ENCODE measurements around the gene TRIM38.
A peak's percentile ranks its signal among the peaks of the same experiment; 100 is the strongest.
"Not testable (repeated sequence)": the region's sequence is repeated elsewhere in the genome, so short reads cannot be mapped to it uniquely, and the experiment has no call there.

TRIM38 gene

GRCh38 chr6:25928562-25929324 is 33.9 kb upstream of the TRIM38 start:
- no peak overlapping the region for H3K27ac Mint-ChIP-seq (ENCODE audit: low read depth)
- H3K4me3 Mint-ChIP-seq = no peak overlapping the region
- DNase-seq (ENCODE audit: low spot score in 2 of 2) (no peak), ATAC-seq (replicated peaks; ENCODE audit: extremely low read depth, poor library complexity, severe bottlenecking) (no peak)
- H3K9me3 Mint-ChIP-seq = no peaks in the 10 kb centered on the region
- peaks cover 29% of the 10 kb centered on the region for H3K27me3 Mint-ChIP-seq
- H3K36me3 Mint-ChIP-seq (ENCODE audit: insufficient read depth) = no peaks in the 10 kb centered on the region
- no peaks in the 10 kb centered on the region for H3K4me1 Mint-ChIP-seq

- not testable (repeated sequence) for H3K36me3 Mint-ChIP-seq (ENCODE audit: insufficient read depth); H3K9me3 Mint-ChIP-seq; H3K4me1 Mint-ChIP-seq; H3K4me3 Mint-ChIP-seq; DNase-seq (ENCODE audit: low spot score in 2 of 2); H3K27ac Mint-ChIP-seq (ENCODE audit: low read depth); ATAC-seq (replicated peaks; ENCODE audit: extremely low read depth, poor library complexity, severe bottlenecking)
- peaks cover 39% of the 10 kb centered on the region for H3K27me3 Mint-ChIP-seq
These were observed 32.8 kb upstream of the TRIM38 start for GRCh38 chr6:25929785-25930184.

- Mint-ChIP-seq H3K9me3 (no peaks in the 10 kb centered on the region), H3K4me3 (no peak within 1 kb of the TSS), H3K27me3 (peaks cover 39% of the 10 kb centered on the region), H3K4me1 (no peaks in the 10 kb centered on the region), H3K36me3 (ENCODE audit: insufficient read depth) (no peaks in the 10 kb centered on the region), H3K27ac (ENCODE audit: low read depth) (no peak within 1 kb of the TSS)
- DNase-seq (ENCODE audit: low spot score in 2 of 2) = no peak
- ATAC-seq (replicated peaks; ENCODE audit: extremely low read depth, poor library complexity, severe bottlenecking) = no peak
These were observed 31.8 kb upstream of the TRIM38 start, which contains the start of gene SLC17A2 for GRCh38 chr6:25930532-25931410. TSS of gene SLC17A2 (minus strand) at chr6:25930691. CDS start at chr6:25925796, 4,895 bp downstream.

- Mint-ChIP-seq H3K27me3 (peaks cover 45% of the 10 kb centered on the region), H3K27ac (ENCODE audit: low read depth) (no peak overlapping the region), H3K4me3 (no peak overlapping the region), H3K9me3 (no peaks in the 10 kb centered on the region), H3K36me3 (ENCODE audit: insufficient read depth) (no peaks in the 10 kb centered on the region), H3K4me1 (no peaks in the 10 kb centered on the region)
- ATAC-seq (replicated peaks; ENCODE audit: extremely low read depth, poor library complexity, severe bottlenecking) (no peak), DNase-seq (ENCODE audit: low spot score in 2 of 2) (no peak)
These were observed 31.2 kb upstream of the TRIM38 start for GRCh38 chr6:25931411-25931709.

- H3K36me3 Mint-ChIP-seq (ENCODE audit: insufficient read depth) = no peaks in the 10 kb centered on the region
- no peak overlapping the region for H3K27ac Mint-ChIP-seq (ENCODE audit: low read depth)
- no peak for DNase-seq (ENCODE audit: low spot score in 2 of 2)
- ATAC-seq (replicated peaks; ENCODE audit: extremely low read depth, poor library complexity, severe bottlenecking) = no peak
- peaks cover 60% of the 10 kb centered on the region for H3K27me3 Mint-ChIP-seq
- H3K4me1 Mint-ChIP-seq = no peaks in the 10 kb centered on the region
- no peak overlapping the region for H3K4me3 Mint-ChIP-seq
- no peaks in the 10 kb centered on the region for H3K9me3 Mint-ChIP-seq
These were observed 28.4 kb upstream of the TRIM38 start for GRCh38 chr6:25934156-25934555.

- no peak for ATAC-seq (replicated peaks; ENCODE audit: extremely low read depth, poor library complexity, severe bottlenecking)
- Mint-ChIP-seq H3K27ac (ENCODE audit: low read depth) (no peak overlapping the region), H3K9me3 (no peaks in the 10 kb centered on the region), H3K36me3 (ENCODE audit: insufficient read depth) (no peaks in the 10 kb centered on the region), H3K4me1 (no peaks in the 10 kb centered on the region), H3K4me3 (no peak overlapping the region), H3K27me3 (peaks cover 59% of the 10 kb centered on the region)
- DNase-seq (ENCODE audit: low spot score in 2 of 2) = no peak
These were observed 27.8 kb upstream of the TRIM38 start for GRCh38 chr6:25934735-25935313.

- no peak for ATAC-seq (replicated peaks; ENCODE audit: extremely low read depth, poor library complexity, severe bottlenecking)
- no peak overlapping the region for H3K27ac Mint-ChIP-seq (ENCODE audit: low read depth)
- no peaks in the 10 kb centered on the region for H3K36me3 Mint-ChIP-seq (ENCODE audit: insufficient read depth)
- H3K27me3 Mint-ChIP-seq = peaks cover 50% of the 10 kb centered on the region
- H3K4me3 Mint-ChIP-seq = no peak overlapping the region
- H3K9me3 Mint-ChIP-seq = no peaks in the 10 kb centered on the region
- no peak for DNase-seq (ENCODE audit: low spot score in 2 of 2)
- no peaks in the 10 kb centered on the region for H3K4me1 Mint-ChIP-seq
These were observed 26.6 kb upstream of the TRIM38 start for GRCh38 chr6:25935953-25936352.

- H3K4me3 Mint-ChIP-seq = no peak overlapping the region
- no peaks in the 10 kb centered on the region for H3K4me1 Mint-ChIP-seq
- H3K27ac Mint-ChIP-seq (ENCODE audit: low read depth) = no peak overlapping the region
- no peaks in the 10 kb centered on the region for H3K36me3 Mint-ChIP-seq (ENCODE audit: insufficient read depth)
- no peaks in the 10 kb centered on the region for H3K9me3 Mint-ChIP-seq
- peaks cover 29% of the 10 kb centered on the region for H3K27me3 Mint-ChIP-seq
- DNase-seq (ENCODE audit: low spot score in 2 of 2) (no peak), ATAC-seq (replicated peaks; ENCODE audit: extremely low read depth, poor library complexity, severe bottlenecking) (no peak)
These were observed 23.0 kb upstream of the TRIM38 start for GRCh38 chr6:25939593-25939992.

GRCh38 chr6:25942561-25943147 is 19.9 kb upstream of the TRIM38 start:
- Mint-ChIP-seq H3K9me3 (no peaks in the 10 kb centered on the region), H3K4me3 (no peak overlapping the region)
- no peak for DNase-seq (ENCODE audit: low spot score in 2 of 2)

GRCh38 chr6:25943887-25944286 is 18.7 kb upstream of the TRIM38 start:
- DNase-seq (ENCODE audit: low spot score in 2 of 2) = no peak
- no peaks in the 10 kb centered on the region for H3K9me3 Mint-ChIP-seq
- H3K36me3 Mint-ChIP-seq (ENCODE audit: insufficient read depth) = peaks cover 1% of the 10 kb centered on the region
- peaks cover 13% of the 10 kb centered on the region for H3K27me3 Mint-ChIP-seq
- ATAC-seq (replicated peaks; ENCODE audit: extremely low read depth, poor library complexity, severe bottlenecking) = no peak
- H3K27ac Mint-ChIP-seq (ENCODE audit: low read depth) = no peak overlapping the region
- H3K4me3 Mint-ChIP-seq = no peak overlapping the region
- peaks cover 11% of the 10 kb centered on the region for H3K4me1 Mint-ChIP-seq

More at GRCh38 chr6:25942561-25943147, 19.9 kb upstream of the TRIM38 start:
- Mint-ChIP-seq H3K36me3 (ENCODE audit: insufficient read depth) (no peaks in the 10 kb centered on the region), H3K4me1 (peaks cover 11% of the 10 kb centered on the region), H3K27ac (ENCODE audit: low read depth) (no peak overlapping the region), H3K27me3 (peaks cover 19% of the 10 kb centered on the region)
- no peak for ATAC-seq (replicated peaks; ENCODE audit: extremely low read depth, poor library complexity, severe bottlenecking)

- H3K9me3 Mint-ChIP-seq = no peaks in the 10 kb centered on the region
- no peak overlapping the region for H3K27ac Mint-ChIP-seq (ENCODE audit: low read depth)
- H3K27me3 Mint-ChIP-seq = peaks cover 10% of the 10 kb centered on the region
- H3K36me3 Mint-ChIP-seq (ENCODE audit: insufficient read depth) = peaks cover 1% of the 10 kb centered on the region
- no peak overlapping the region for H3K4me3 Mint-ChIP-seq
- ATAC-seq (replicated peaks; ENCODE audit: extremely low read depth, poor library complexity, severe bottlenecking) = peak; percentile 19
- no peak for DNase-seq (ENCODE audit: low spot score in 2 of 2)
- H3K4me1 Mint-ChIP-seq = peaks cover 11% of the 10 kb centered on the region
These were observed 17.7 kb upstream of the TRIM38 start for GRCh38 chr6:25944688-25945574.

- not testable (repeated sequence) for H3K36me3 Mint-ChIP-seq (ENCODE audit: insufficient read depth); DNase-seq (ENCODE audit: low spot score in 2 of 2); ATAC-seq (replicated peaks; ENCODE audit: extremely low read depth, poor library complexity, severe bottlenecking); H3K4me3 Mint-ChIP-seq; H3K9me3 Mint-ChIP-seq; H3K27ac Mint-ChIP-seq (ENCODE audit: low read depth)
- Mint-ChIP-seq H3K27me3 (peaks cover 10% of the 10 kb centered on the region), H3K4me1 (peaks cover 11% of the 10 kb centered on the region)
These were observed 16.9 kb upstream of the TRIM38 start for GRCh38 chr6:25945738-25946137.

Measured in central memory CD8-positive, alpha-beta T cell (primary cell).